Measurements from ENCODE around the gene HAUS2.
"Not testable (repeated sequence)": the region's sequence is repeated elsewhere in the genome, so short reads cannot be mapped to it uniquely, and the experiment has no call there.

GRCh38 chr15:42556550-42557207 lies 8.0 kb downstream of the HAUS2 start:
- TF ChIP-seq RAD21 (IDR thresholded peaks at IDR 0.05; ENCODE audit: low read length); CTCF (conservative IDR thresholded peaks at IDR 0.05; ENCODE audit: low read depth, low read length); POLR2A (IDR thresholded peaks at IDR 0.05; ENCODE audit: low read depth, low read length); CHD1 (IDR thresholded peaks at IDR 0.05; ENCODE audit: low read depth, low read length); RFX5 (IDR thresholded peaks at IDR 0.05; ENCODE audit: low read depth, low read length); FOS (IDR thresholded peaks at IDR 0.05; ENCODE audit: low read depth, low read length); SMC3 (IDR thresholded peaks at IDR 0.05; ENCODE audit: low read depth, low read length); MAFK (IDR thresholded peaks at IDR 0.05; ENCODE audit: low read depth, low read length); CEBPB (IDR thresholded peaks at IDR 0.05; ENCODE audit: low read depth, low read length); MAZ (IDR thresholded peaks at IDR 0.05; ENCODE audit: borderline replicate concordance, low read depth, low read length); RCOR1 (IDR thresholded peaks at IDR 0.05; ENCODE audit: insufficient replicate concordance, low read length); BHLHE40 (IDR thresholded peaks at IDR 0.05; ENCODE audit: low read depth, low read length); MXI1 (IDR thresholded peaks at IDR 0.05; ENCODE audit: borderline replicate concordance, low read depth, low read length): not testable (repeated sequence)
- TF ChIP-seq, protein P1, sequence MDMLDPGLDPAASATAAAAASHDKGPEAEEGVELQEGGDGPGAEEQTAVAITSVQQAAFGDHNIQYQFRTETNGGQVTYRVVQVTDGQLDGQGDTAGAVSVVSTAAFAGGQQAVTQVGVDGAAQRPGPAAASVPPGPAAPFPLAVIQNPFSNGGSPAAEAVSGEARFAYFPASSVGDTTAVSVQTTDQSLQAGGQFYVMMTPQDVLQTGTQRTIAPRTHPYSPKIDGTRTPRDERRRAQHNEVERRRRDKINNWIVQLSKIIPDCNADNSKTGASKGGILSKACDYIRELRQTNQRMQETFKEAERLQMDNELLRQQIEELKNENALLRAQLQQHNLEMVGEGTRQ (IDR thresholded peaks at IDR 0.05; ENCODE audit: low read depth, low read length): not testable (repeated sequence)

All from IMR-90 (cell line).